B cell (primary cell): Measurements from ENCODE around the gene FIZ1.

Experiments used
- CTCF ChIP-seq: fragments of 200-600 bp; IDR thresholded peaks from one replicate; pipeline ENCODE4 v1.8.0; 2022; ENCODE audit warnings: antibody characterized with exemption, mild to moderate bottlenecking
- EZH2 ChIP-seq: IDR thresholded peaks from 2 replicates; pipeline ENCODE4 v1.6.1; 2012; ENCODE audit warnings: borderline replicate concordance, low read depth, mild to moderate bottlenecking, moderate library complexity, low read length; ENCODE audit not compliant: insufficient read depth, poor library complexity, severe bottlenecking

- no peak for TF ChIP-seq CTCF
- no peak for TF ChIP-seq EZH2
These were observed 43.1 kb upstream of the FIZ1 start for GRCh38 chr19:55642153-55643002.
